K562 (cell line): Measurements from ENCODE around the gene KRT80. TPM values are rescaled to one million over a fixed set of nuclear protein-coding genes. Genes with fewer than 3 reads are reported as not detected.

Experiments used
- ATF3 ChIP-seq, 2 experiments: fragments of 450-650 bp in 1 of 2; sonication (generic) in 1 of 2; formaldehyde crosslinking in 1 of 2; IDR thresholded peaks in 1 of 2; conservative IDR thresholded peaks in 1 of 2; 2 replicates each; pipeline versions ENCODE4 v1.6.1 to v1.8.1; 2016 to 2023; ENCODE audit warnings: mild to moderate bottlenecking in 2 of 2, moderate library complexity in 2 of 2, inconsistent platforms in 1 of 2, missing genetic modification reagents in 1 of 2
- BRCA1 ChIP-seq, 2 experiments: fragments of 450-650 bp in 1 of 2; sonication (generic) in 1 of 2; formaldehyde crosslinking in 1 of 2; IDR thresholded peaks; 2 replicates each; pipeline versions ENCODE4 v1.5.0 to v1.6.1; 2017 to 2020; ENCODE audit warnings: mild to moderate bottlenecking in 1 of 2, missing genetic modification reagents in 1 of 2
- BRF1 ChIP-seq: IDR thresholded peaks from 3 replicates; pipeline ENCODE4 v1.6.1; 2011; ENCODE audit warnings: borderline replicate concordance, mild to moderate bottlenecking; ENCODE audit not compliant: insufficient read length; ENCODE audit errors: extremely low read depth
- CHD4 ChIP-seq: fragments of 200-600 bp; sonication (generic); IDR thresholded peaks from 3 replicates; pipeline ENCODE4 v1.6.1; 2012; ENCODE audit warnings: low read depth, mild to moderate bottlenecking, mixed read lengths, low read length, inconsistent platforms; ENCODE audit not compliant: insufficient read depth, insufficient replicate concordance, poor library complexity, severe bottlenecking
- CREB1 ChIP-seq, 2 experiments: sonication (generic) in 1 of 2; formaldehyde crosslinking in 1 of 2; IDR thresholded peaks; 2 replicates each; pipeline versions ENCODE4 v1.6.1 to v1.8.0; 2012 to 2022; ENCODE audit warnings: inconsistent platforms in 1 of 2, mild to moderate bottlenecking in 1 of 2, missing genetic modification reagents in 1 of 2, moderate library complexity in 1 of 2
- FOXP4 ChIP-seq: sonication (generic); formaldehyde crosslinking; IDR thresholded peaks from 2 replicates; pipeline ENCODE4 v1.8.0; 2022; ENCODE audit warnings: mild to moderate bottlenecking, missing genetic modification reagents, borderline replicate concordance
- GATAD2A ChIP-seq: fragments of 450-650 bp; IDR thresholded peaks from 2 replicates; pipeline ENCODE4 v1.6.1; 2017
- GTF2E2 ChIP-seq: fragments of 200-800 bp; sonication (Bioruptor generic); IDR thresholded peaks from 2 replicates; pipeline ENCODE4 v1.6.1; 2016; ENCODE audit warnings: missing genetic modification characterization, missing compliant biosample characterization
- HNRNPK ChIP-seq: fragments of 200-400 bp; formaldehyde crosslinking; IDR thresholded peaks from one replicate; pipeline ENCODE4 v1.6.1; 2018; ENCODE audit warnings: mild to moderate bottlenecking, low read depth, low read length; ENCODE audit not compliant: poor library complexity, severe bottlenecking
- MCM7 ChIP-seq, 2 experiments: fragments of 450-650 bp; IDR thresholded peaks; 2 replicates each; pipeline ENCODE4 v1.6.1; 2016 to 2018
- NFIC ChIP-seq: fragments of 450-650 bp; IDR thresholded peaks from 2 replicates; pipeline ENCODE4 v1.6.1; 2017; ENCODE audit warnings: mild to moderate bottlenecking, inconsistent platforms
- NR4A1 ChIP-seq, 2 experiments: fragments of 250-450 bp in 1 of 2; fragments of 450-650 bp in 1 of 2; sonication (Bioruptor Pico) in 1 of 2; IDR thresholded peaks; 2 replicates each; pipeline versions ENCODE4 v1.4.0 to v1.6.1; 2016 to 2020; ENCODE audit warnings: mild to moderate bottlenecking in 2 of 2, missing compliant biosample characterization in 1 of 2, missing genetic modification characterization in 1 of 2, moderate library complexity in 1 of 2
- PHB ChIP-seq: fragments of 250-450 bp; sonication (Bioruptor Pico); IDR thresholded peaks from 2 replicates; pipeline ENCODE4 v1.5.0; 2021
- TCF7L2 ChIP-seq: fragments of 150-350 bp; IDR thresholded peaks from 2 replicates; pipeline ENCODE4 v1.6.1; 2016; ENCODE audit warnings: low read depth, mild to moderate bottlenecking, low read length, moderate library complexity
- TEAD2 ChIP-seq: fragments of 450-650 bp; IDR thresholded peaks from 2 replicates; pipeline ENCODE4 v1.6.1; 2016; ENCODE audit warnings: missing genetic modification characterization, control low read depth, missing compliant biosample characterization
- ZBTB33 ChIP-seq: sonication (generic); formaldehyde crosslinking; IDR thresholded peaks from 2 replicates; pipeline ENCODE4 v1.8.1; 2023; ENCODE audit warnings: mild to moderate bottlenecking, missing genetic modification reagents
- ZNF224 ChIP-seq: sonication (generic); formaldehyde crosslinking; IDR thresholded peaks from 2 replicates; pipeline ENCODE4 v1.8.0; 2022; ENCODE audit warnings: mild to moderate bottlenecking, missing genetic modification reagents
- ZNF436 ChIP-seq: fragments of 250-450, 450-650 bp; sonication (Bioruptor Pico); formaldehyde crosslinking; IDR thresholded peaks from 2 replicates; pipeline ENCODE4 v1.7.0; 2020; ENCODE audit warnings: mild to moderate bottlenecking
- polyA plus RNA-seq, 8 experiments: library from polyadenylated mRNA; depleted of rRNA in 4 of 8; stranded (reverse) in 5 of 8; unstranded in 3 of 8; fragments of >200 nt; fragmentation: Nextera tagmentation in 2 of 8; fragmentation: Illumina TruSeq in 1 of 8; extraction: Ambion mirVana in 2 of 8; extraction: Trizol in 1 of 8; gene quantifications; 2 replicates each; pipeline versions ENCODE4 v1.2.1 to v1.2.3, GENCODE V29; 2011 to 2014; ENCODE audit warnings: inconsistent platforms in 1 of 8, missing spikeins in 1 of 8
- total RNA-seq, 7 experiments: library from RNA; depleted of rRNA in 6 of 7; stranded (reverse); fragments of >200 nt in 6 of 7; fragmentation: Illumina TruSeq in 2 of 7; extraction: Trizol in 2 of 7; gene quantifications; 2 replicates each; pipeline versions ENCODE4 v1.2.1 to v1.2.3, GENCODE V29; 2011 to 2021; ENCODE audit warnings: low replicate concordance in 1 of 7

Gene KRT80
- total and polyA plus RNA-seq, 9 of the 15 experiments (the other 6 are each of a cell fraction or from before 2014, with no cell fraction given), result not detected

- TF ChIP-seq ZBTB33 (CRISPR knock-in tag), result peak; percentile 46; the same call in 1 of the 2 replicates
- no peak for TF ChIP-seq HNRNPK
- TF ChIP-seq TCF7L2, result no peak
- no peak for TF ChIP-seq GATAD2A
- no peak for TF ChIP-seq GTF2E2
- TF ChIP-seq BRCA1 (IDR thresholded peaks at IDR 0.05), result no peak
- no peak for TF ChIP-seq BRCA1 (CRISPR knock-in tag; IDR thresholded peaks at IDR 0.05)
- no peak for TF ChIP-seq ZNF436 (CRISPR knock-in tag)
- no peak for TF ChIP-seq FOXP4 (CRISPR knock-in tag)
- no peak for TF ChIP-seq ZNF224 (CRISPR knock-in tag)
- peak; percentile 28; the same call in 1 of the 2 replicates for TF ChIP-seq ATF3 (IDR thresholded peaks at IDR 0.05)
- TF ChIP-seq ATF3 (CRISPR knock-in tag; conservative IDR thresholded peaks at IDR 0.05), result no peak
- TF ChIP-seq TEAD2, result no peak
- TF ChIP-seq CREB1 (IDR thresholded peaks at IDR 0.05), result no peak
- no peak for TF ChIP-seq CREB1 (CRISPR knock-in tag; IDR thresholded peaks at IDR 0.05)
- no peak for TF ChIP-seq NFIC
- no peak for TF ChIP-seq MCM7 (IDR thresholded peaks at IDR 0.05)
- no peak for TF ChIP-seq CHD4
- no peak for TF ChIP-seq PHB
- no peak for TF ChIP-seq BRF1
- no peak for TF ChIP-seq NR4A1 (CRISPR knock-in tag; IDR thresholded peaks at IDR 0.05)
- TF ChIP-seq NR4A1 (tag; IDR thresholded peaks at IDR 0.05), result no peak
Measured at GRCh38 chr12:52147367-52147963, 44.3 kb downstream of the KRT80 start (continued).
